B cell (primary cell): ENCODE results near the gene EPAS1. TPM values are rescaled to one million over a fixed set of nuclear protein-coding genes. Genes with fewer than 3 reads are reported as not detected.

ENCODE experiments used
- ATAC-seq: fragments of 200-7000 bp; cut with Tn5 transposase; one replicate; pipeline ENCODE4 v1.10.0; 2021; ENCODE audit warnings: low read depth, mild to moderate bottlenecking, moderate number of reproducible peaks, moderate library complexity
- CTCF ChIA-PET: fragments of 350-600 bp; sonication (Branson Sonifier 250); formaldehyde crosslinking; loops from one replicate; lab custom pipeline; 2021; ENCODE audit warnings: antibody characterized with exemption, inconsistent platforms; lab: Charles Lee
- POLR2A ChIA-PET: fragments of 350-600 bp; sonication (Branson Sonifier 250); formaldehyde crosslinking; loops from one replicate; lab custom pipeline; 2021; ENCODE audit warnings: antibody characterized with exemption; lab: Charles Lee
- DNase-seq: peaks from one replicate; pipeline ENCODE4 v3.0.0; 2013
- H2AFZ ChIP-seq: 2 replicates; pipeline ENCODE4 v1.6.1; 2012; ENCODE audit warnings: mild to moderate bottlenecking, low read depth, low read length; ENCODE audit not compliant: insufficient read depth, poor library complexity, severe bottlenecking
- H3K27ac ChIP-seq, 2 donors: 1 replicate in 1 of 2; 2 replicates in 1 of 2; pipeline ENCODE4 v1.5.1; 2012 to 2013; ENCODE audit warnings: low read length in 2 of 2, mild to moderate bottlenecking in 2 of 2, moderate library complexity in 1 of 2
- H3K27me3 ChIP-seq, 4 experiments: fragments of 200-600 bp in 1 of 4; sonication (generic) in 1 of 4; replicated peaks in 1 of 4; 1 replicate in 2 of 4; 2 replicates in 2 of 4; pipeline versions ENCODE4 v1.6.1 to v1.7.0; 2013 to 2016; ENCODE audit warnings: low read length in 3 of 4, mild to moderate bottlenecking in 2 of 4, mixed read lengths in 1 of 4, moderate library complexity in 1 of 4; ENCODE audit not compliant: insufficient read depth in 4 of 4, control insufficient read depth in 3 of 4; ENCODE audit errors: control extremely low read depth in 1 of 4
- H3K36me3 ChIP-seq, 2 experiments: replicated peaks in 1 of 2; 1 replicate in 1 of 2; 2 replicates in 1 of 2; pipeline versions ENCODE4 v1.6.1 to v1.7.1; 2013; ENCODE audit warnings: low read length in 1 of 2; ENCODE audit not compliant: insufficient read depth in 2 of 2, control insufficient read depth in 1 of 2; ENCODE audit errors: control extremely low read depth in 1 of 2, extremely low read depth in 1 of 2
- H3K4me1 ChIP-seq, 2 donors: fragments of 200-600 bp in 1 of 2; sonication (generic) in 1 of 2; 1 replicate in 1 of 2; 2 replicates in 1 of 2; pipeline versions ENCODE4 v1.5.1 to v1.6.1; 2013 to 2017; ENCODE audit warnings: low read length in 2 of 2; ENCODE audit not compliant: control insufficient read depth in 2 of 2, insufficient read depth in 2 of 2
- H3K4me2 ChIP-seq: replicated peaks from 2 replicates; pipeline ENCODE3; 2012; ENCODE audit warnings: mild to moderate bottlenecking, low read depth, low read length; ENCODE audit not compliant: poor library complexity, severe bottlenecking
- H3K4me3 ChIP-seq, 5 experiments: fragments of 200-600 bp in 1 of 5; sonication (generic) in 1 of 5; 1 replicate in 3 of 5; 2 replicates in 2 of 5; pipeline versions ENCODE4 v1.5.1 to v1.7.0; 2011 to 2016; ENCODE audit warnings: low read length in 4 of 5, mild to moderate bottlenecking in 4 of 5, low read depth in 2 of 5, control low read depth in 1 of 5, moderate library complexity in 1 of 5; ENCODE audit not compliant: insufficient read depth in 1 of 5; ENCODE audit errors: control extremely low read depth in 1 of 5, extremely low read depth in 1 of 5
- H3K79me2 ChIP-seq: fragments of 200-600 bp; sonication (generic); one replicate; pipeline ENCODE4 v1.6.0; 2016; ENCODE audit warnings: low read length; ENCODE audit not compliant: control insufficient read depth, insufficient read depth
- H3K9ac ChIP-seq: fragments of 200-600 bp; sonication (generic); 2 replicates; pipeline ENCODE4 v1.6.1; 2017; ENCODE audit warnings: mild to moderate bottlenecking, low read length, moderate library complexity
- H3K9me3 ChIP-seq, 3 donors: one replicate each; pipeline versions ENCODE4 v1.6.1 to v1.7.1; 2013; ENCODE audit warnings: low read length in 2 of 3; ENCODE audit not compliant: control insufficient read depth in 2 of 3, insufficient read depth in 1 of 3; ENCODE audit errors: control extremely low read depth in 1 of 3
- H4K20me1 ChIP-seq: 2 replicates; pipeline ENCODE4 v1.6.0; 2012; ENCODE audit warnings: mild to moderate bottlenecking, low read length; ENCODE audit not compliant: insufficient read depth, control insufficient read depth, poor library complexity, severe bottlenecking
- H3K27ac Mint-ChIP-seq: one replicate; pipeline ENCODE4 v1.8.0; 2021; ENCODE audit warnings: mixed read lengths
- H3K27me3 Mint-ChIP-seq: one replicate; pipeline ENCODE4 v1.8.0; 2021; ENCODE audit warnings: mixed read lengths
- H3K4me1 Mint-ChIP-seq: one replicate; pipeline ENCODE4 v1.8.0; 2021; ENCODE audit warnings: mixed read lengths
- H3K4me3 Mint-ChIP-seq: one replicate; pipeline ENCODE4 v1.8.0; 2021; ENCODE audit warnings: mixed read lengths
- H3K9me3 Mint-ChIP-seq: one replicate; pipeline ENCODE4 v1.8.0; 2022; ENCODE audit warnings: mixed read lengths; ENCODE audit not compliant: insufficient read depth
- EZH2 ChIP-seq: IDR thresholded peaks from 2 replicates; pipeline ENCODE4 v1.6.1; 2012; ENCODE audit warnings: borderline replicate concordance, low read depth, mild to moderate bottlenecking, moderate library complexity, low read length; ENCODE audit not compliant: insufficient read depth, poor library complexity, severe bottlenecking
- WGBS: methylation state at CpG from one replicate; pipeline ENCODE4 v1.1.5; 2013; ENCODE audit warnings: missing lambda C conversion rate; ENCODE audit not compliant: insufficient coverage; 5-methylcytosine and 5-hydroxymethylcytosine counted together
- intact Hi-C: fragments of 100-400 bp; cut with micrococcal nuclease; formaldehyde crosslinking; loops from one replicate; pipeline ENCODE4 v1.10.0; 2022
- polyA plus RNA-seq: library from polyadenylated mRNA; depleted of rRNA; stranded (reverse); fragments of >200 nt; gene quantifications from 2 replicates; pipeline ENCODE4 v1.2.3, GENCODE V29; 2012
- total RNA-seq, 2 donors: library from RNA; stranded (reverse); fragments of 120-200 nt in 1 of 2; gene quantifications; 1 replicate in 1 of 2; 2 replicates in 1 of 2; pipeline versions ENCODE4 v1.2.3 to v1.2.4, GENCODE V29; 2013 to 2022
- TF ChIP-seq, protein P1 (sequence below): fragments of 200-600 bp; IDR thresholded peaks from one replicate; pipeline ENCODE4 v1.8.0; 2022; ENCODE audit warnings: antibody characterized with exemption, mild to moderate bottlenecking

Gene EPAS1
- total and polyA plus RNA-seq, 2 donors (not counting 1 experiment from before 2014, with no cell fraction given) = 0.06 to 0.37 TPM

DNA sequence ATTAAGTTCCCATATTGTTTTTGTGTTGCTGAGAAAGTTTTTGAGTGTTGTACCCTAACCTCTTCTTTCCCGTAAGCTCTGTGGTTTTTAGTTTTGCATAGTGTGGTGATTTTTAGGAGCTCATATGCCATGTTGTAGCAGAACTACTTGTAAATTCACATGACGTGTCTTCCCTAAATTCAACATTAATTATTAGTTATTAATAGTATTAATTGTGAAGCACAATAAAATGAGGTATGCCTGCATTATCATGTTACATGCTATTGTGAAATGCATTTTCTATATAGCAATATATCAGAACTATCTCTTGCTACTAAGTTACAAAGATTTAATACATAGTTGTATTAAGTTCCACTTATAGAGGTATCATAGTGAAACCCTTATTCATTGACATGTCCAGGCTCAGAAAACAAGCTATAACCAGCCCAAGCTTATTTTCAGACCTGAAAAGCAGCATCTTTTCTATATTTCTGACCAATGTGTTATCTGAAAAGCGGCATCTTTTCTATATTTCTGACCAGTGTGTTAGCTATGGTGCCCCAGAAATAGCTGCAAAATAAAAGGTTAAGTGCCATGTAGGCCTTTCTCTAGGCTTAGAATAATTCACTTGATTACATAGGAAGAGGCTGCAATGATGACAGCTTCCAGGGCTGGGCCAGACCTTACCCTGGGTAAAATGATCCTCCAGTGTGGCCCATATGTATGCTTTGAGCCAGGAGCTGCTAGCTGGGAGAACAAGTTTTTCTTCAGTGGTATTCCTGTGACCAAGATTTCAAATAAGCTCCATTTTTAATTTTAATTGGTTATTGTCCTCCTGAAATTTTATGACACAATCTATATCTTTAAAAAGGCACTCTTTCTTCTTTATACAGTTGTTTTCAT lies 21.6 kb downstream of the EPAS1 start:
- intact Hi-C loops = no loop called here
- CTCF ChIA-PET = no interaction called here
- H3K36me3 ChIP-seq = no peaks in the 10 kb centered on the region
- Mint-ChIP-seq H3K9me3 (no peaks in the 10 kb centered on the region), H3K4me1 (no peaks in the 10 kb centered on the region), H3K27ac (no peak overlapping the region), H3K27me3 (peaks cover 25% of the 10 kb centered on the region), H3K4me3 (no peak overlapping the region)
- peaks cover 0 to 7% (median 2%) of the 10 kb centered on the region in 4 experiments for H3K27me3 ChIP-seq
- DNase-seq (no peak), ATAC-seq (no peak)
- TF ChIP-seq, protein P1, sequence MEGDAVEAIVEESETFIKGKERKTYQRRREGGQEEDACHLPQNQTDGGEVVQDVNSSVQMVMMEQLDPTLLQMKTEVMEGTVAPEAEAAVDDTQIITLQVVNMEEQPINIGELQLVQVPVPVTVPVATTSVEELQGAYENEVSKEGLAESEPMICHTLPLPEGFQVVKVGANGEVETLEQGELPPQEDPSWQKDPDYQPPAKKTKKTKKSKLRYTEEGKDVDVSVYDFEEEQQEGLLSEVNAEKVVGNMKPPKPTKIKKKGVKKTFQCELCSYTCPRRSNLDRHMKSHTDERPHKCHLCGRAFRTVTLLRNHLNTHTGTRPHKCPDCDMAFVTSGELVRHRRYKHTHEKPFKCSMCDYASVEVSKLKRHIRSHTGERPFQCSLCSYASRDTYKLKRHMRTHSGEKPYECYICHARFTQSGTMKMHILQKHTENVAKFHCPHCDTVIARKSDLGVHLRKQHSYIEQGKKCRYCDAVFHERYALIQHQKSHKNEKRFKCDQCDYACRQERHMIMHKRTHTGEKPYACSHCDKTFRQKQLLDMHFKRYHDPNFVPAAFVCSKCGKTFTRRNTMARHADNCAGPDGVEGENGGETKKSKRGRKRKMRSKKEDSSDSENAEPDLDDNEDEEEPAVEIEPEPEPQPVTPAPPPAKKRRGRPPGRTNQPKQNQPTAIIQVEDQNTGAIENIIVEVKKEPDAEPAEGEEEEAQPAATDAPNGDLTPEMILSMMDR = no peak
- TF ChIP-seq EZH2 = no peak
- H2AFZ ChIP-seq = no peak overlapping the region
- no peak overlapping the region for H3K4me3 ChIP-seq
- H3K9me3 ChIP-seq = no peaks in the 10 kb centered on the region
- H3K79me2 ChIP-seq = no peaks in the 10 kb centered on the region
- POLR2A ChIA-PET = no interaction called here
- H4K20me1 ChIP-seq = no peaks in the 10 kb centered on the region
- H3K27ac ChIP-seq = no peak overlapping the region
- no peak overlapping the region for H3K4me2 ChIP-seq
- no peaks in the 10 kb centered on the region for H3K4me1 ChIP-seq
- H3K9ac ChIP-seq = no peak overlapping the region
- WGBS = 88% methylated on average over 1 of the region's 3 CpGs

DNA sequence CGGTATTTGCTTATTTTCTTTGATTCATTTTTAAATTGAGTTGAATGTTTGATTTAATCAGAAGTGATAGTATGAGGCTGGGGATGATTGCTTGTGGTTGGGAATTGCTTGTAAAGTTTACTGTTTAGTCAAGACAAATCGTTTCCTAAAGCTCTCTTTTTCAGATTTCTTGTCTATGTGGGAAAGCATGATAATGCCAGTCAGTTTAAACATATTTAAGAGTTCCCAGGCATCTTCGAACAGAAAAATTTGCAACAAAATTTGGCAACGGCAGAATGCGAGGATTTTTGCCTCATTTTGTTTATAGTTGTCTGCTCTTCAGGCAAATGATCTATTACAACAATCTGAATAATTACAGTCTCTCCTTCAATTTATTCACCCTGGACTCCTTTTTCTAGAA lies 22.5 kb downstream of the EPAS1 start:
- ATAC-seq (no peak), DNase-seq (no peak)
- no peaks in the 10 kb centered on the region for H3K79me2 ChIP-seq
- TF ChIP-seq, protein P1 = no peak
- no peak for TF ChIP-seq EZH2
- H3K9me3 Mint-ChIP-seq = no peaks in the 10 kb centered on the region
- no peak overlapping the region for H3K4me2 ChIP-seq
- H3K4me3 ChIP-seq = no peak overlapping the region
- H3K27me3 Mint-ChIP-seq = peaks cover 16% of the 10 kb centered on the region
- POLR2A ChIA-PET = no interaction called here
- no peak overlapping the region for H3K27ac Mint-ChIP-seq
- H2AFZ ChIP-seq = no peak overlapping the region
- no peaks in the 10 kb centered on the region for H3K9me3 ChIP-seq
- intact Hi-C loops = no loop called here
- H3K27me3 ChIP-seq = peaks cover 0 to 4% (median 1%) of the 10 kb centered on the region in 4 experiments
- 100% methylated on average over 4 of the region's 5 CpGs for WGBS
- no peak overlapping the region for H3K4me3 Mint-ChIP-seq
- CTCF ChIA-PET = no interaction called here
- no peaks in the 10 kb centered on the region for H3K4me1 ChIP-seq
- no peaks in the 10 kb centered on the region for H3K4me1 Mint-ChIP-seq
- no peak overlapping the region for H3K27ac ChIP-seq
- H3K36me3 ChIP-seq = no peaks in the 10 kb centered on the region
- H4K20me1 ChIP-seq = no peaks in the 10 kb centered on the region
- H3K9ac ChIP-seq = no peak overlapping the region
